ENCODE measurements around the gene ALKBH5. TPM values are rescaled to one million over a fixed set of nuclear protein-coding genes. Genes with fewer than 3 reads are reported as not detected.

Gene ALKBH5
- polyA plus RNA-seq, 1 donor from 2014 or later = 55.0 TPM

DNA sequence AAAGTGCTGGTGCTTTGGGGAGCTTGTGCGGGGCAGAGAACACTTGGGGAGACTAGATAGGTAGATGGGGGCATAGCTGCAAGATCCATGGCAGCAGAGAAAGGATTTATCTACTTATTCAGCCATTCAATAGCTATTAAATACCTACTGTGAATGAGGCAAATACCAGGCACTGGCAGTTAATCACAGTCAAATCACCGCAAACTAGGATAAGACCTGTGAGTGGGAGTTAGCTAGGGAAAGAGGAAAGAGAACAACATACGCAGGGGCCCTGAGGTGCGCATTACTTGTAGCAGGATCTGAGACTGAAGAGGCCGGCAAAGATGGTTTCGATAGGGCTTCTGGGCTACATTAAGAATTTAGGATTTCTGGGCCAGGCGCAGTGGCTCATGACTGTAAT is 3.8 kb upstream of the ALKBH5 start:
- Histone ChIP-seq H3K4me3 (ENCODE audit: low read length) (no peak overlapping the region), H3K36me3 (ENCODE audit: insufficient read depth, low read length) (no peaks in the 10 kb centered on the region), H3K79me2 (replicated peaks; ENCODE audit: insufficient read depth, low read length) (peaks cover 5% of the 10 kb centered on the region), H3K27me3 (ENCODE audit: insufficient read depth, low read depth, low read length) (no peaks in the 10 kb centered on the region), H2AFZ (ENCODE audit: low read depth, low read length) (no peak overlapping the region), H4K20me1 (ENCODE audit: insufficient read depth) (peaks cover 6% of the 10 kb centered on the region), H3F3A (ENCODE audit: insufficient read depth, low read length, poor library complexity, severe bottlenecking) (no peaks in the 10 kb centered on the region), H3K27ac (ENCODE audit: low read length) (no peak overlapping the region), H3K4me2 (ENCODE audit: low read length) (no peak overlapping the region), H3K9ac (ENCODE audit: low read length) (no peak overlapping the region), H3K9me2 (ENCODE audit: insufficient read depth, low read length) (no peaks in the 10 kb centered on the region), H3K9me3 (ENCODE audit: low read length) (no peaks in the 10 kb centered on the region)
- no peak for TF ChIP-seq EZH2 (IDR thresholded peaks at IDR 0.05; ENCODE audit: borderline replicate concordance, insufficient read depth, low read length, poor library complexity, severe bottlenecking)
- no peak for TF ChIP-seq RAD21 (conservative IDR thresholded peaks at IDR 0.05)
- TF ChIP-seq SMC3 (conservative IDR thresholded peaks at IDR 0.05; ENCODE audit: poor library complexity) = no peak
- TF ChIP-seq, protein P1, sequence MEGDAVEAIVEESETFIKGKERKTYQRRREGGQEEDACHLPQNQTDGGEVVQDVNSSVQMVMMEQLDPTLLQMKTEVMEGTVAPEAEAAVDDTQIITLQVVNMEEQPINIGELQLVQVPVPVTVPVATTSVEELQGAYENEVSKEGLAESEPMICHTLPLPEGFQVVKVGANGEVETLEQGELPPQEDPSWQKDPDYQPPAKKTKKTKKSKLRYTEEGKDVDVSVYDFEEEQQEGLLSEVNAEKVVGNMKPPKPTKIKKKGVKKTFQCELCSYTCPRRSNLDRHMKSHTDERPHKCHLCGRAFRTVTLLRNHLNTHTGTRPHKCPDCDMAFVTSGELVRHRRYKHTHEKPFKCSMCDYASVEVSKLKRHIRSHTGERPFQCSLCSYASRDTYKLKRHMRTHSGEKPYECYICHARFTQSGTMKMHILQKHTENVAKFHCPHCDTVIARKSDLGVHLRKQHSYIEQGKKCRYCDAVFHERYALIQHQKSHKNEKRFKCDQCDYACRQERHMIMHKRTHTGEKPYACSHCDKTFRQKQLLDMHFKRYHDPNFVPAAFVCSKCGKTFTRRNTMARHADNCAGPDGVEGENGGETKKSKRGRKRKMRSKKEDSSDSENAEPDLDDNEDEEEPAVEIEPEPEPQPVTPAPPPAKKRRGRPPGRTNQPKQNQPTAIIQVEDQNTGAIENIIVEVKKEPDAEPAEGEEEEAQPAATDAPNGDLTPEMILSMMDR (IDR thresholded peaks at IDR 0.05; ENCODE audit: poor library complexity, severe bottlenecking) = no peak
- TF ChIP-seq MXI1 (conservative IDR thresholded peaks at IDR 0.05; ENCODE audit: poor library complexity, severe bottlenecking) = no peak
- TF ChIP-seq TAF1 (IDR thresholded peaks at IDR 0.05; ENCODE audit: low read depth) = no peak
- TF ChIP-seq EP300 (conservative IDR thresholded peaks at IDR 0.05; ENCODE audit: poor library complexity, severe bottlenecking) = no peak
- TF ChIP-seq REST (IDR thresholded peaks at IDR 0.05; ENCODE audit: borderline replicate concordance) = no peak
- TF ChIP-seq POLR2AphosphoS5 (IDR thresholded peaks at IDR 0.05) = no peak

- no peaks in the 10 kb centered on the region for H3K9me2 ChIP-seq (ENCODE audit: insufficient read depth, low read length)
- H3K27ac ChIP-seq (ENCODE audit: low read length) = no peak overlapping the region
- no peaks in the 10 kb centered on the region for H3K27me3 ChIP-seq (ENCODE audit: insufficient read depth, low read depth, low read length)
- peaks cover 20% of the 10 kb centered on the region for H3K79me2 ChIP-seq (replicated peaks; ENCODE audit: insufficient read depth, low read length)
- H2AFZ ChIP-seq (ENCODE audit: low read depth, low read length) = no peak overlapping the region
- no peaks in the 10 kb centered on the region for H3K36me3 ChIP-seq (ENCODE audit: insufficient read depth, low read length)
- no peak overlapping the region for H3K9ac ChIP-seq (ENCODE audit: low read length)
- no peak overlapping the region for H3K4me3 ChIP-seq (ENCODE audit: low read length)
- TF ChIP-seq REST (IDR thresholded peaks at IDR 0.05; ENCODE audit: borderline replicate concordance) (no peak), EZH2 (IDR thresholded peaks at IDR 0.05; ENCODE audit: borderline replicate concordance, insufficient read depth, low read length, poor library complexity, severe bottlenecking) (no peak)
- H3K4me2 ChIP-seq (ENCODE audit: low read length) = no peak overlapping the region
- peaks cover 21% of the 10 kb centered on the region for H4K20me1 ChIP-seq (ENCODE audit: insufficient read depth)
- H3F3A ChIP-seq (ENCODE audit: insufficient read depth, low read length, poor library complexity, severe bottlenecking) = no peaks in the 10 kb centered on the region
- H3K9me3 ChIP-seq (ENCODE audit: low read length) = no peaks in the 10 kb centered on the region
Measured at GRCh38 chr17:18181358-18181757, 2.3 kb upstream of the ALKBH5 start.

All from neural cell (in vitro differentiated cells).